ENCODE data around the gene KANSL1.

GRCh38 chr17:46143827-46144236, 49.4 kb downstream of the KANSL1 start:
- TF ChIP-seq CTCF (IDR thresholded peaks at IDR 0.05; ENCODE audit: insufficient read depth, low read depth, low read length), result no peak
- no peak for TF ChIP-seq EZH2 (IDR thresholded peaks at IDR 0.05; ENCODE audit: insufficient read depth, low read length)
